GM12878 (cell line): Measurements from ENCODE around the gene KCTD17. TPM values are rescaled to one million over a fixed set of nuclear protein-coding genes. Genes with fewer than 3 reads are reported as not detected.

ENCODE experiments used
- CTCF ChIP-seq, 3 experiments: IDR thresholded peaks in 2 of 3; conservative IDR thresholded peaks in 1 of 3; 2 replicates each; pipeline ENCODE4 v1.5.1; 2011; ENCODE audit warnings: low read depth in 3 of 3, low read length in 3 of 3, mild to moderate bottlenecking in 3 of 3, control low read depth in 2 of 3, moderate library complexity in 2 of 3, inconsistent platforms in 1 of 3, mixed read lengths in 1 of 3; ENCODE audit not compliant: control insufficient read depth in 2 of 3, insufficient read depth in 1 of 3; ENCODE audit errors: extremely low read depth in 1 of 3
- HDAC2 ChIP-seq: fragments of 200-600 bp; sonication (generic); IDR thresholded peaks from 2 replicates; pipeline ENCODE4 v1.6.1; 2017
- HDAC6 ChIP-seq: fragments of 200-600 bp; sonication (generic); IDR thresholded peaks from one replicate; pipeline ENCODE4 v1.8.0; 2017; ENCODE audit warnings: antibody characterized with exemption; ENCODE audit not compliant: unreplicated experiment
- IRF3 ChIP-seq: fragments of 450-650 bp; IDR thresholded peaks from 2 replicates; pipeline ENCODE4 v1.6.1; 2014; ENCODE audit warnings: mild to moderate bottlenecking
- MAX ChIP-seq: IDR thresholded peaks from 2 replicates; pipeline ENCODE4 v1.6.1; 2012; ENCODE audit warnings: low read depth, low read length, improper control_type of control experiment
- NR2C1 ChIP-seq: fragments of 450-650 bp; IDR thresholded peaks from 2 replicates; pipeline ENCODE4 v1.6.1; 2017; ENCODE audit warnings: antibody characterized with exemption, mild to moderate bottlenecking, moderate library complexity
- NR2C2 ChIP-seq: IDR thresholded peaks from 2 replicates; pipeline ENCODE4 v1.6.1; 2011; ENCODE audit warnings: borderline replicate concordance, low read depth; ENCODE audit not compliant: control insufficient read depth, insufficient read length
- PBX3 ChIP-seq: IDR thresholded peaks from 2 replicates; pipeline ENCODE4 v1.6.1; 2011; ENCODE audit warnings: mild to moderate bottlenecking, low read depth, low read length, moderate library complexity; ENCODE audit not compliant: insufficient replicate concordance
- PRDM15 ChIP-seq: fragments of 450-650 bp; formaldehyde crosslinking; IDR thresholded peaks from 2 replicates; pipeline ENCODE4 v1.4.0; 2020; ENCODE audit warnings: mild to moderate bottlenecking, moderate library complexity
- RCOR1 ChIP-seq: conservative IDR thresholded peaks from 2 replicates; pipeline ENCODE4 v1.6.1; 2012; ENCODE audit warnings: low read depth, low read length, improper control_type of control experiment
- SIN3A ChIP-seq: IDR thresholded peaks from 2 replicates; pipeline ENCODE4 v1.6.1; 2012; ENCODE audit warnings: low read depth, low read length, improper control_type of control experiment
- SKIL ChIP-seq: fragments of 450-650 bp; IDR thresholded peaks from 2 replicates; pipeline ENCODE4 v1.6.1; 2017; ENCODE audit warnings: mild to moderate bottlenecking, low read depth, inconsistent platforms; ENCODE audit not compliant: poor library complexity, severe bottlenecking
- SMC3 ChIP-seq: IDR thresholded peaks from 2 replicates; pipeline ENCODE4 v1.6.1; 2011; ENCODE audit warnings: low read length, improper control_type of control experiment, borderline replicate concordance
- SPI1 ChIP-seq: IDR thresholded peaks from 2 replicates; pipeline ENCODE4 v1.6.1; 2011; ENCODE audit warnings: low read depth, mild to moderate bottlenecking, low read length, moderate library complexity, borderline replicate concordance; ENCODE audit not compliant: insufficient read depth
- ZBED1 ChIP-seq: IDR thresholded peaks from 2 replicates; pipeline ENCODE4 v1.6.1; 2016; ENCODE audit warnings: borderline replicate concordance
- ZNF622 ChIP-seq: fragments of 450-650 bp; IDR thresholded peaks from 2 replicates; pipeline ENCODE4 v1.6.1; 2017; ENCODE audit warnings: mild to moderate bottlenecking, inconsistent platforms
- polyA plus RNA-seq, 11 experiments: library from polyadenylated mRNA; depleted of rRNA in 4 of 11; unstranded in 6 of 11; stranded (reverse) in 5 of 11; fragments of >200 nt; fragmentation: Nextera tagmentation in 4 of 11; fragmentation: Illumina TruSeq in 1 of 11; extraction: Ambion mirVana in 4 of 11; extraction: Trizol in 1 of 11; gene quantifications; 1 replicate in 1 of 11; 2 replicates in 10 of 11; pipeline versions ENCODE4 v1.2.1 to v1.2.3, GENCODE V29; 2011 to 2016; ENCODE audit warnings: inconsistent platforms in 2 of 11, missing spikeins in 2 of 11, low read depth in 1 of 11
- total RNA-seq, 4 experiments: library from RNA; depleted of rRNA in 3 of 4; stranded (reverse); fragments of >200 nt in 3 of 4; fragmentation: Illumina TruSeq in 1 of 4; extraction: Trizol in 1 of 4; gene quantifications; 2 replicates each; pipeline versions ENCODE4 v1.2.1 to v1.2.3, GENCODE V29; 2013 to 2021

KCTD17 gene
- total and polyA plus RNA-seq, 10 of the 15 experiments (the other 5 are each of a cell fraction or from before 2014, with no cell fraction given), result 0.16 to 18.4 (median 10.1) TPM; not detected in 1

GRCh38 chr22:37060801-37061610 is 9.5 kb downstream of the KCTD17 start (continued):
- TF ChIP-seq PRDM15, result no peak
- no peak for TF ChIP-seq ZBED1
- no peak for TF ChIP-seq HDAC6
- no peak for TF ChIP-seq NR2C2
- TF ChIP-seq MAX, result no peak
- TF ChIP-seq SMC3, result no peak
- TF ChIP-seq IRF3, result no peak
- no peak for TF ChIP-seq ZNF622
- no peak for TF ChIP-seq SIN3A
- no peak for TF ChIP-seq SPI1
- no peak for TF ChIP-seq RCOR1
- no peak for TF ChIP-seq CTCF (IDR thresholded peaks at IDR 0.05 in 2 of 3, conservative IDR thresholded peaks at IDR 0.05 in 1 of 3; ENCODE audit: control insufficient read depth in 2 of 3, extremely low read depth in 1 of 3, insufficient read depth in 1 of 3, low read depth in 3 of 3, low read length in 3 of 3)
- TF ChIP-seq SKIL, result no peak
- no peak for TF ChIP-seq HDAC2
- TF ChIP-seq PBX3, result no peak
- no peak for TF ChIP-seq NR2C1
